HCT116 (cell line): ENCODE data around the gene WTAP. TPM values are rescaled to one million over a fixed set of nuclear protein-coding genes. Genes with fewer than 3 reads are reported as not detected.
A peak's percentile ranks its signal among the peaks of the same experiment; 100 is the strongest.

ENCODE experiments used
- ATAC-seq: fragments of 200-7000 bp; cut with Tn5 transposase; 2 replicates; pipeline ENCODE4 v1.9.1; 2020; ENCODE audit warnings: mild to moderate bottlenecking, moderate library complexity
- BruUV-seq: library from RNA; stranded (reverse); fragments of 400-500 nt; replicated peaks from 2 replicates; lab custom pipeline; 2021; lab: Mats Ljungman, UMichigan
- CTCF ChIA-PET: fragments of 300-600 bp; sonication (Branson Sonifier 250); formaldehyde crosslinking; loops from one replicate; lab custom pipeline; 2021; ENCODE audit warnings: antibody characterized with exemption; lab: Charles Lee
- POLR2A ChIA-PET: fragments of 300-600, 350-600 bp; sonication (Branson Sonifier 250); formaldehyde crosslinking; loops from one replicate; lab custom pipeline; 2021; ENCODE audit warnings: antibody characterized with exemption; lab: Charles Lee
- RAD21 ChIA-PET, 2 experiments: fragments of 300-600 bp; sonication (Branson Sonifier 250); formaldehyde crosslinking; loops; one replicate each; lab custom pipeline; 2023; ENCODE audit warnings: low total read pairs in 2 of 2; ENCODE audit not compliant: uncharacterized antibody in 2 of 2, unreplicated experiment in 2 of 2, low non-redundant PET in 1 of 2; lab: Charles Lee
- DNase-seq: peaks from one replicate; pipeline ENCODE4 v3.0.0-alpha.2; 2010; ENCODE audit warnings: low read depth, low spot score
- H2AFZ ChIP-seq: fragments of 200-600 bp; shearing (Covaris generic), sonication (generic); 2 replicates; pipeline ENCODE4 v1.6.1; 2017; ENCODE audit warnings: low read depth, mixed run types, mixed read lengths, antibody characterized with exemption, low read length; ENCODE audit not compliant: poor library complexity, severe bottlenecking
- H3K27ac ChIP-seq: 2 replicates; pipeline ENCODE4 v1.5.1; 2012; ENCODE audit warnings: low read depth, low read length
- H3K27me3 ChIP-seq: fragments of 200-600 bp; sonication (generic); 2 replicates; pipeline ENCODE4 v1.6.1; 2016; ENCODE audit warnings: mixed run types, low read length, mixed read lengths; ENCODE audit not compliant: insufficient read depth
- H3K36me3 ChIP-seq, 2 experiments: fragments of 200-500 bp in 1 of 2; fragments of 200-600 bp in 1 of 2; sonication (Bioruptor generic) in 1 of 2; sonication (generic) in 1 of 2; 2 replicates each; pipeline versions ENCODE4 v1.5.1 to v1.6.1; 2014 to 2016; ENCODE audit warnings: low read length in 2 of 2, inconsistent platforms in 1 of 2, mixed read lengths in 1 of 2, mixed run types in 1 of 2; ENCODE audit not compliant: insufficient read depth in 2 of 2, control insufficient read depth in 1 of 2
- H3K4me1 ChIP-seq, 2 experiments: fragments of 200-600 bp in 1 of 2; sonication (generic) in 1 of 2; 2 replicates each; pipeline versions ENCODE4 v1.5.1 to v1.6.1; 2012 to 2017; ENCODE audit warnings: low read length in 2 of 2, inconsistent platforms in 1 of 2, mild to moderate bottlenecking in 1 of 2, mixed read lengths in 1 of 2, mixed run types in 1 of 2, moderate library complexity in 1 of 2; ENCODE audit not compliant: insufficient read depth in 2 of 2, control insufficient read depth in 1 of 2
- H3K4me2 ChIP-seq: fragments of 200-600 bp; sonication (generic); 2 replicates; pipeline ENCODE4 v1.6.1; 2017; ENCODE audit warnings: mixed run types, low read length, mixed read lengths
- H3K4me3 ChIP-seq, 2 experiments: fragments of 200-600 bp in 1 of 2; sonication (generic) in 1 of 2; replicated peaks in 1 of 2; 2 replicates each; pipeline ENCODE4 v1.5.1; 2011 to 2016; ENCODE audit warnings: low read length in 2 of 2, control low read depth in 1 of 2, low read depth in 1 of 2, mild to moderate bottlenecking in 1 of 2, mixed read lengths in 1 of 2, mixed run types in 1 of 2
- H3K79me2 ChIP-seq: fragments of 200-600 bp; sonication (generic); 2 replicates; pipeline ENCODE4 v1.6.1; 2017; ENCODE audit warnings: mild to moderate bottlenecking, mixed run types, low read length, moderate library complexity, mixed read lengths; ENCODE audit not compliant: insufficient read depth
- H3K9ac ChIP-seq: fragments of 200-600 bp; sonication (generic); 2 replicates; pipeline ENCODE4 v1.6.1; 2016; ENCODE audit warnings: low read length, mixed read lengths
- H3K9me2 ChIP-seq: fragments of 200-600 bp; sonication (generic), shearing (Covaris generic); 2 replicates; pipeline ENCODE4 v1.6.1; 2017; ENCODE audit warnings: mixed run types, mild to moderate bottlenecking, moderate library complexity; ENCODE audit not compliant: insufficient read depth
- H3K9me3 ChIP-seq, 2 experiments: fragments of 200-500 bp in 1 of 2; fragments of 200-600 bp in 1 of 2; sonication (Bioruptor generic) in 1 of 2; sonication (generic) in 1 of 2; 2 replicates each; pipeline ENCODE4 v1.6.1; 2014 to 2017; ENCODE audit warnings: low read length in 2 of 2, mixed read lengths in 2 of 2, inconsistent platforms in 1 of 2, low read depth in 1 of 2, mild to moderate bottlenecking in 1 of 2, mixed run types in 1 of 2, moderate library complexity in 1 of 2; ENCODE audit not compliant: control insufficient read depth in 1 of 2, insufficient read depth in 1 of 2
- H4K20me1 ChIP-seq: fragments of 200-600 bp; sonication (generic), shearing (Covaris generic); 2 replicates; pipeline ENCODE4 v1.6.1; 2017; ENCODE audit warnings: mixed run types, mild to moderate bottlenecking, moderate library complexity; ENCODE audit not compliant: insufficient read depth
- ATF3 ChIP-seq: IDR thresholded peaks from 2 replicates; pipeline ENCODE4 v1.6.1; 2012
- CBX3 ChIP-seq: IDR thresholded peaks from 2 replicates; pipeline ENCODE4 v1.6.1; 2012; ENCODE audit warnings: low read depth
- CEBPB ChIP-seq: IDR thresholded peaks from 2 replicates; pipeline ENCODE4 v1.6.1; 2012; ENCODE audit warnings: low read depth
- EGR1 ChIP-seq: IDR thresholded peaks from 2 replicates; pipeline ENCODE4 v1.6.1; 2012; ENCODE audit warnings: low read depth
- ELF1 ChIP-seq: IDR thresholded peaks from 2 replicates; pipeline ENCODE4 v1.6.1; 2012; ENCODE audit warnings: low read depth, borderline replicate concordance
- EZH2 ChIP-seq: fragments of 200-600 bp; sonication (generic); IDR thresholded peaks from 2 replicates; pipeline ENCODE4 v1.6.1; 2017; ENCODE audit warnings: antibody characterized with exemption, mixed run types
- EZH2phosphoT487 ChIP-seq: fragments of 200-600 bp; IDR thresholded peaks from 2 replicates; pipeline ENCODE4 v1.6.1; 2018; ENCODE audit warnings: antibody characterized with exemption, borderline replicate concordance
- FOSL1 ChIP-seq: IDR thresholded peaks from 2 replicates; pipeline ENCODE4 v1.6.1; 2012; ENCODE audit warnings: low read depth
- JUND ChIP-seq: IDR thresholded peaks from 2 replicates; pipeline ENCODE4 v1.6.1; 2012
- MAX ChIP-seq: IDR thresholded peaks from 2 replicates; pipeline ENCODE4 v1.6.1; 2012
- POLR2A ChIP-seq: IDR thresholded peaks from 2 replicates; pipeline ENCODE4 v1.7.0; 2011; ENCODE audit warnings: borderline replicate concordance; ENCODE audit not compliant: insufficient read depth, insufficient read length; ENCODE audit errors: extremely low read depth
- POLR2AphosphoS5 ChIP-seq: IDR thresholded peaks from 2 replicates; pipeline ENCODE4 v1.6.1; 2011; ENCODE audit warnings: mild to moderate bottlenecking, low read depth, low read length, moderate library complexity
- RAD21 ChIP-seq: IDR thresholded peaks from 2 replicates; pipeline ENCODE4 v1.6.1; 2012; ENCODE audit warnings: low read depth, mild to moderate bottlenecking
- SP1 ChIP-seq: IDR thresholded peaks from 2 replicates; pipeline ENCODE4 v1.6.1; 2012; ENCODE audit warnings: low read depth
- SRF ChIP-seq: IDR thresholded peaks from 2 replicates; pipeline ENCODE4 v1.6.1; 2012; ENCODE audit warnings: low read depth
- TCF7L2 ChIP-seq: IDR thresholded peaks from 2 replicates; pipeline ENCODE4 v1.7.0; 2011; ENCODE audit warnings: borderline replicate concordance, inconsistent platforms; ENCODE audit not compliant: insufficient read depth, insufficient read length; ENCODE audit errors: extremely low read depth
- YY1 ChIP-seq: IDR thresholded peaks from 2 replicates; pipeline ENCODE4 v1.6.1; 2011; ENCODE audit warnings: low read length, low read depth, moderate library complexity, mild to moderate bottlenecking; ENCODE audit not compliant: insufficient replicate concordance; ENCODE audit errors: extremely low read depth
- ZNF274 ChIP-seq: fragments of 200-500 bp; sonication (Bioruptor generic); IDR thresholded peaks from 2 replicates; pipeline ENCODE4 v1.6.1; 2014; ENCODE audit warnings: mild to moderate bottlenecking, low read depth, low read length, inconsistent platforms
- intact Hi-C: fragments of 100-400 bp; cut with micrococcal nuclease; formaldehyde crosslinking; loops from 2 replicates; pipeline ENCODE4 v1.10.0; 2022
- total RNA-seq: library from RNA; stranded (reverse); gene quantifications from one replicate; pipeline ENCODE4 v1.2.1, GENCODE V29; 2021; ENCODE audit not compliant: unreplicated experiment
- TF ChIP-seq, protein P1 (sequence below): IDR thresholded peaks from 2 replicates; pipeline ENCODE4 v1.6.1; 2011; ENCODE audit warnings: mild to moderate bottlenecking, low read length, moderate library complexity; ENCODE audit not compliant: insufficient replicate concordance; ENCODE audit errors: extremely low read depth
- TF ChIP-seq, protein P2 (sequence below): IDR thresholded peaks from 2 replicates; pipeline ENCODE4 v1.6.1; 2012; ENCODE audit warnings: low read depth

Gene WTAP
- total RNA-seq, 1 experiment from 2014 or later = 88.6 TPM

GRCh38 chr6:159681191-159681880 is 46.0 kb upstream of the WTAP start:
- ATAC-seq = no peak
- Histone ChIP-seq H3K4me2 (no peak overlapping the region), H3K36me3 (peaks cover 17 to 18% of the 10 kb centered on the region in 2 experiments), H3K27me3 (no peaks in the 10 kb centered on the region), H4K20me1 (no peaks in the 10 kb centered on the region), H2AFZ (no peak overlapping the region), H3K9ac (no peak overlapping the region), H3K79me2 (peaks cover 10% of the 10 kb centered on the region), H3K4me3 (no peak overlapping the region), H3K9me3 (no peaks in the 10 kb centered on the region), H3K9me2 (no peaks in the 10 kb centered on the region), H3K4me1 (no peaks in the 10 kb centered on the region), H3K27ac (no peak overlapping the region)
- ChIA-PET POLR2A (no interaction called here), CTCF (interaction anchor here (1.9 to 2.4 kb wide), 2 partner anchors 27 to 48 kb away, joined by 5 to 8 read pairs; no protein-coding TSS in a partner anchor), RAD21 (no interaction called here)
- BruUV-seq = TSS peak; percentile 24
- no peak for DNase-seq
- no peak for TF ChIP-seq SP1
- no peak for TF ChIP-seq ATF3
- TF ChIP-seq POLR2AphosphoS5 = no peak
- TF ChIP-seq YY1 = no peak
- TF ChIP-seq CBX3 = no peak
- no peak for TF ChIP-seq EZH2
- TF ChIP-seq POLR2A = no peak
- TF ChIP-seq TCF7L2 = no peak
- TF ChIP-seq SRF = no peak
- TF ChIP-seq CEBPB = no peak
- no peak for TF ChIP-seq RAD21
- TF ChIP-seq, protein P1, sequence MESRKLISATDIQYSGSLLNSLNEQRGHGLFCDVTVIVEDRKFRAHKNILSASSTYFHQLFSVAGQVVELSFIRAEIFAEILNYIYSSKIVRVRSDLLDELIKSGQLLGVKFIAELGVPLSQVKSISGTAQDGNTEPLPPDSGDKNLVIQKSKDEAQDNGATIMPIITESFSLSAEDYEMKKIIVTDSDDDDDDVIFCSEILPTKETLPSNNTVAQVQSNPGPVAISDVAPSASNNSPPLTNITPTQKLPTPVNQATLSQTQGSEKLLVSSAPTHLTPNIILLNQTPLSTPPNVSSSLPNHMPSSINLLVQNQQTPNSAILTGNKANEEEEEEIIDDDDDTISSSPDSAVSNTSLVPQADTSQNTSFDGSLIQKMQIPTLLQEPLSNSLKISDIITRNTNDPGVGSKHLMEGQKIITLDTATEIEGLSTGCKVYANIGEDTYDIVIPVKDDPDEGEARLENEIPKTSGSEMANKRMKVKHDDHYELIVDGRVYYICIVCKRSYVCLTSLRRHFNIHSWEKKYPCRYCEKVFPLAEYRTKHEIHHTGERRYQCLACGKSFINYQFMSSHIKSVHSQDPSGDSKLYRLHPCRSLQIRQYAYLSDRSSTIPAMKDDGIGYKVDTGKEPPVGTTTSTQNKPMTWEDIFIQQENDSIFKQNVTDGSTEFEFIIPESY = no peak
- TF ChIP-seq JUND = no peak
- TF ChIP-seq, protein P2, sequence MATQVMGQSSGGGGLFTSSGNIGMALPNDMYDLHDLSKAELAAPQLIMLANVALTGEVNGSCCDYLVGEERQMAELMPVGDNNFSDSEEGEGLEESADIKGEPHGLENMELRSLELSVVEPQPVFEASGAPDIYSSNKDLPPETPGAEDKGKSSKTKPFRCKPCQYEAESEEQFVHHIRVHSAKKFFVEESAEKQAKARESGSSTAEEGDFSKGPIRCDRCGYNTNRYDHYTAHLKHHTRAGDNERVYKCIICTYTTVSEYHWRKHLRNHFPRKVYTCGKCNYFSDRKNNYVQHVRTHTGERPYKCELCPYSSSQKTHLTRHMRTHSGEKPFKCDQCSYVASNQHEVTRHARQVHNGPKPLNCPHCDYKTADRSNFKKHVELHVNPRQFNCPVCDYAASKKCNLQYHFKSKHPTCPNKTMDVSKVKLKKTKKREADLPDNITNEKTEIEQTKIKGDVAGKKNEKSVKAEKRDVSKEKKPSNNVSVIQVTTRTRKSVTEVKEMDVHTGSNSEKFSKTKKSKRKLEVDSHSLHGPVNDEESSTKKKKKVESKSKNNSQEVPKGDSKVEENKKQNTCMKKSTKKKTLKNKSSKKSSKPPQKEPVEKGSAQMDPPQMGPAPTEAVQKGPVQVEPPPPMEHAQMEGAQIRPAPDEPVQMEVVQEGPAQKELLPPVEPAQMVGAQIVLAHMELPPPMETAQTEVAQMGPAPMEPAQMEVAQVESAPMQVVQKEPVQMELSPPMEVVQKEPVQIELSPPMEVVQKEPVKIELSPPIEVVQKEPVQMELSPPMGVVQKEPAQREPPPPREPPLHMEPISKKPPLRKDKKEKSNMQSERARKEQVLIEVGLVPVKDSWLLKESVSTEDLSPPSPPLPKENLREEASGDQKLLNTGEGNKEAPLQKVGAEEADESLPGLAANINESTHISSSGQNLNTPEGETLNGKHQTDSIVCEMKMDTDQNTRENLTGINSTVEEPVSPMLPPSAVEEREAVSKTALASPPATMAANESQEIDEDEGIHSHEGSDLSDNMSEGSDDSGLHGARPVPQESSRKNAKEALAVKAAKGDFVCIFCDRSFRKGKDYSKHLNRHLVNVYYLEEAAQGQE = no peak
- TF ChIP-seq FOSL1 = no peak
- TF ChIP-seq MAX = no peak
- TF ChIP-seq EZH2phosphoT487 = no peak
- no peak for TF ChIP-seq ELF1
- TF ChIP-seq ZNF274 = no peak
- no peak for TF ChIP-seq EGR1
- intact Hi-C loops = no loop called here
